NT2/D1 (cell line): ENCODE data around the gene NANOS1.

Experiments
- DNase-seq: peaks from one replicate; pipeline ENCODE4 v3.0.0-alpha.2; 2011; ENCODE audit warnings: low read depth, low spot score
- H3K27me3 ChIP-seq: 2 replicates; pipeline ENCODE4 v1.6.0; 2011; ENCODE audit warnings: mild to moderate bottlenecking; ENCODE audit not compliant: insufficient read length, insufficient read depth
- H3K36me3 ChIP-seq: 2 replicates; pipeline ENCODE4 v1.6.1; 2011; ENCODE audit warnings: mild to moderate bottlenecking, low read length, mixed read lengths; ENCODE audit not compliant: insufficient read depth, insufficient read length
- H3K4me1 ChIP-seq: 2 replicates; pipeline ENCODE4 v1.5.1; 2011; ENCODE audit not compliant: insufficient read depth, insufficient read length
- H3K4me3 ChIP-seq: 2 replicates; pipeline ENCODE4 v1.5.1; 2011; ENCODE audit warnings: low read depth; ENCODE audit not compliant: insufficient read length
- H3K9ac ChIP-seq: 2 replicates; pipeline ENCODE4 v1.6.0; 2011; ENCODE audit warnings: low read depth; ENCODE audit not compliant: insufficient read length
- H3K9me3 ChIP-seq: 2 replicates; pipeline ENCODE4 v1.5.1; 2011; ENCODE audit warnings: mild to moderate bottlenecking, low read length; ENCODE audit not compliant: insufficient read depth
- SUZ12 ChIP-seq: IDR thresholded peaks from 2 replicates; pipeline ENCODE4 v1.6.1; 2011; ENCODE audit not compliant: insufficient read length, insufficient read depth; ENCODE audit errors: extremely low read depth
- YY1 ChIP-seq: IDR thresholded peaks from 2 replicates; pipeline ENCODE4 v1.6.1; 2011; ENCODE audit not compliant: insufficient read length, insufficient read depth
- ZNF274 ChIP-seq: IDR thresholded peaks from 2 replicates; pipeline ENCODE4 v1.6.1; 2011; ENCODE audit warnings: mild to moderate bottlenecking, low read depth, low read length

Gene NANOS1

GRCh38 chr10:119061926-119062325, 32.4 kb downstream of the NANOS1 start:
- H3K9ac ChIP-seq: no peak overlapping the region
- H3K4me3 ChIP-seq: no peak overlapping the region
- DNase-seq: no peak
- H3K36me3 ChIP-seq: peaks cover 87% of the 10 kb centered on the region
- H3K4me1 ChIP-seq: no peaks in the 10 kb centered on the region
- TF ChIP-seq ZNF274: no peak
- TF ChIP-seq SUZ12: no peak
- TF ChIP-seq YY1: no peak
- H3K9me3 ChIP-seq: no peaks in the 10 kb centered on the region
- H3K27me3 ChIP-seq: no peaks in the 10 kb centered on the region

GRCh38 chr10:119070395-119071165, 41.1 kb downstream of the NANOS1 start:
- no peaks in the 10 kb centered on the region for H3K27me3 ChIP-seq
- H3K4me3 ChIP-seq: no peak overlapping the region
- H3K4me1 ChIP-seq: no peaks in the 10 kb centered on the region
- peaks cover 75% of the 10 kb centered on the region for H3K36me3 ChIP-seq
- no peaks in the 10 kb centered on the region for H3K9me3 ChIP-seq
- DNase-seq: no peak
- no peak for TF ChIP-seq YY1
- no peak for TF ChIP-seq SUZ12
- no peak for TF ChIP-seq ZNF274
- H3K9ac ChIP-seq: no peak overlapping the region

- Histone ChIP-seq H3K4me1 (no peaks in the 10 kb centered on the region), H3K27me3 (no peaks in the 10 kb centered on the region), H3K9me3 (no peaks in the 10 kb centered on the region), H3K9ac (no peak overlapping the region), H3K4me3 (no peak overlapping the region), H3K36me3 (peaks cover 58% of the 10 kb centered on the region)
- TF ChIP-seq SUZ12 (no peak), YY1 (no peak), ZNF274 (no peak)
- no peak for DNase-seq
These were observed 44.1 kb downstream of the NANOS1 start for GRCh38 chr10:119073584-119073983.

- Histone ChIP-seq H3K4me1 (no peaks in the 10 kb centered on the region), H3K27me3 (no peaks in the 10 kb centered on the region), H3K9me3 (no peaks in the 10 kb centered on the region), H3K36me3 (peaks cover 22% of the 10 kb centered on the region), H3K9ac (peak overlapping the region; percentile 97), H3K4me3 (peak overlapping the region; percentile 93)
- TF ChIP-seq YY1 (no peak), SUZ12 (no peak), ZNF274 (no peak)
- no peak for DNase-seq
These were observed 49.1 kb downstream of the NANOS1 start for GRCh38 chr10:119078422-119079179.

- Histone ChIP-seq H3K4me1 (no peaks in the 10 kb centered on the region), H3K36me3 (peaks cover 15% of the 10 kb centered on the region), H3K27me3 (no peaks in the 10 kb centered on the region), H3K9me3 (no peaks in the 10 kb centered on the region), H3K9ac (peak overlapping the region; percentile 97), H3K4me3 (peak overlapping the region; percentile 93)
- TF ChIP-seq YY1 (no peak), ZNF274 (no peak), SUZ12 (no peak)
- DNase-seq: no peak
These were observed 50.3 kb downstream of the NANOS1 start for GRCh38 chr10:119079599-119080520.

- peak within 1 kb of the TSS; percentile 93 for H3K4me3 ChIP-seq
- DNase-seq: peak; percentile 85
- H3K4me1 ChIP-seq: peaks cover 2% of the 10 kb centered on the region
- peak within 1 kb of the TSS; percentile 97 for H3K9ac ChIP-seq
- no peak for TF ChIP-seq SUZ12
- no peak for TF ChIP-seq ZNF274
- TF ChIP-seq YY1: no peak
- H3K36me3 ChIP-seq: peaks cover 15% of the 10 kb centered on the region
- no peaks in the 10 kb centered on the region for H3K27me3 ChIP-seq
- H3K9me3 ChIP-seq: no peaks in the 10 kb centered on the region
These were observed 51.2 kb downstream of the NANOS1 start, which contains the start of gene EIF3A for GRCh38 chr10:119080521-119081259. EIF3A (minus strand) TSS chr10:119080817; CDS start chr10:119080676, 141 bp downstream.
